GM18870 (cell line): ENCODE data around the gene IL17F.
"Not testable (repeated sequence)": the region's sequence is repeated elsewhere in the genome, so short reads cannot be mapped to it uniquely, and the experiment has no call there.

ENCODE experiments used
- ATAC-seq: cut with Tn5 transposase; IDR thresholded peaks from one replicate; pipeline ENCODE4 v1.9.1; 2021; ENCODE audit warnings: moderate library complexity; ENCODE audit not compliant: unreplicated experiment

IL17F gene

GRCh38 chr6:52249078-52249477 lies 4.8 kb upstream of the IL17F start:
- ATAC-seq = no peak

- ATAC-seq = no peak
Observed at GRCh38 chr6:52245425-52245824, 1.1 kb upstream of the IL17F start.

- ATAC-seq = no peak
Observed at GRCh38 chr6:52243282-52243893, 912 bp downstream of the IL17F start.

GRCh38 chr6:52241819-52242218 lies 2.5 kb downstream of the IL17F start:
- no peak for ATAC-seq

GRCh38 chr6:52233975-52234823 lies 10.1 kb downstream of the IL17F start:
- peak; percentile 73 for ATAC-seq

- ATAC-seq = no peak
Observed at GRCh38 chr6:52233005-52233404, 11.3 kb downstream of the IL17F start.

GRCh38 chr6:52231406-52232127 lies 12.7 kb downstream of the IL17F start:
- no peak for ATAC-seq

GRCh38 chr6:52230685-52231084 lies 13.6 kb downstream of the IL17F start:
- no peak for ATAC-seq

- ATAC-seq = peak; percentile 99
Observed at GRCh38 chr6:52227495-52227894, 16.8 kb downstream of the IL17F start.

- ATAC-seq = peak; percentile 89
Observed at GRCh38 chr6:52221302-52221701, 23.0 kb downstream of the IL17F start.

GRCh38 chr6:52217761-52218160 lies 26.5 kb downstream of the IL17F start:
- ATAC-seq = no peak

GRCh38 chr6:52216932-52217575 lies 27.2 kb downstream of the IL17F start:
- no peak for ATAC-seq

GRCh38 chr6:52215787-52216186 lies 28.5 kb downstream of the IL17F start:
- no peak for ATAC-seq

- ATAC-seq = no peak
Observed at GRCh38 chr6:52213127-52213526, 31.2 kb downstream of the IL17F start.

GRCh38 chr6:52210227-52210626 lies 34.1 kb downstream of the IL17F start:
- peak; percentile 75 for ATAC-seq

- ATAC-seq = peak; percentile 29
Observed at GRCh38 chr6:52209770-52210169, 34.5 kb downstream of the IL17F start.

GRCh38 chr6:52208612-52209011 lies 35.7 kb downstream of the IL17F start:
- ATAC-seq = no peak

GRCh38 chr6:52207066-52207465 lies 37.2 kb downstream of the IL17F start:
- no peak for ATAC-seq

GRCh38 chr6:52201493-52201892 lies 42.8 kb downstream of the IL17F start:
- ATAC-seq = no peak

- no peak for ATAC-seq
Observed at GRCh38 chr6:52201046-52201445, 43.3 kb downstream of the IL17F start.

- ATAC-seq = not testable (repeated sequence)
Observed at GRCh38 chr6:52200088-52200487, 44.2 kb downstream of the IL17F start.
